ENCODE results near the gene CCDC192.
"Not testable (repeated sequence)": the region's sequence is repeated elsewhere in the genome, so short reads cannot be mapped to it uniquely, and the experiment has no call there.

Gene CCDC192

GRCh38 chr5:127785098-127785927, 82.1 kb downstream of the CCDC192 start:
- ATAC-seq: no peak

GRCh38 chr5:127791439-127791838, 88.2 kb downstream of the CCDC192 start:
- ATAC-seq: no peak
- TF ChIP-seq CREB5 (CRISPR knock-in tag; IDR thresholded peaks at IDR 0.05; ENCODE audit: low read depth) (no peak), ZNF565 (CRISPR knock-in tag; conservative IDR thresholded peaks at IDR 0.05; ENCODE audit: low read depth) (no peak), BACH2 (CRISPR knock-in tag; IDR thresholded peaks at IDR 0.05; ENCODE audit: borderline replicate concordance) (no peak), ARNTL (CRISPR knock-in tag; IDR thresholded peaks at IDR 0.05; ENCODE audit: borderline replicate concordance, low read depth) (no peak), TOX (CRISPR knock-in tag; IDR thresholded peaks at IDR 0.05; ENCODE audit: borderline replicate concordance) (no peak), POU6F1 (CRISPR knock-in tag; IDR thresholded peaks at IDR 0.05; ENCODE audit: borderline replicate concordance, low read depth) (no peak)

More at GRCh38 chr5:127785098-127785927, 82.1 kb downstream of the CCDC192 start:
- no peak for TF ChIP-seq TCF4 (CRISPR knock-in tag; IDR thresholded peaks at IDR 0.05; ENCODE audit: borderline replicate concordance)
- TF ChIP-seq CSRNP3 (CRISPR knock-in tag; IDR thresholded peaks at IDR 0.05): no peak
- TF ChIP-seq GLIS3 (CRISPR knock-in tag; IDR thresholded peaks at IDR 0.05): no peak
- TF ChIP-seq ESRRG (CRISPR knock-in tag; IDR thresholded peaks at IDR 0.05): no peak
- TF ChIP-seq ZC3H10 (CRISPR knock-in tag; IDR thresholded peaks at IDR 0.05): no peak
- no peak for TF ChIP-seq ZNF70 (CRISPR knock-in tag; IDR thresholded peaks at IDR 0.05)
- no peak for TF ChIP-seq PATZ1 (CRISPR knock-in tag; IDR thresholded peaks at IDR 0.05; ENCODE audit: borderline replicate concordance)
- no peak for TF ChIP-seq TSHZ2 (CRISPR knock-in tag; IDR thresholded peaks at IDR 0.05)
- TF ChIP-seq BACH2 (CRISPR knock-in tag; IDR thresholded peaks at IDR 0.05; ENCODE audit: borderline replicate concordance): no peak
- no peak for TF ChIP-seq PPARA (CRISPR knock-in tag; IDR thresholded peaks at IDR 0.05; ENCODE audit: borderline replicate concordance)
- TF ChIP-seq SNAI2 (CRISPR knock-in tag; IDR thresholded peaks at IDR 0.05): no peak
- TF ChIP-seq ZFP3 (CRISPR knock-in tag; IDR thresholded peaks at IDR 0.05): no peak
- no peak for TF ChIP-seq ZFP30 (CRISPR knock-in tag; IDR thresholded peaks at IDR 0.05)
- TF ChIP-seq POU6F1 (CRISPR knock-in tag; IDR thresholded peaks at IDR 0.05; ENCODE audit: borderline replicate concordance, low read depth): no peak

GRCh38 chr5:127791908-127792307, 88.7 kb downstream of the CCDC192 start:
- ATAC-seq: not testable (repeated sequence)

Data from SK-N-SH treated with all-trans-retinoic acid at 6 μM for 48 hours (cell line).